Keratinocyte (primary cell): ENCODE results near the gene QSOX2. TPM values are rescaled to one million over a fixed set of nuclear protein-coding genes. Genes with fewer than 3 reads are reported as not detected.

Experiments
- DNase-seq: peaks from one replicate; pipeline ENCODE4 v3.0.0-alpha.2; 2011; ENCODE audit warnings: low read depth, missing footprints, low spot score
- FAIRE-seq: peaks from 2 replicates; lab custom pipeline; 2011; peaks lifted over from hg19 to GRCh38; lab: Jason Lieb, UNC
- H2AFZ ChIP-seq: 2 replicates; pipeline ENCODE4 v1.6.0; 2012; ENCODE audit warnings: low read length, control low read depth, inconsistent platforms; ENCODE audit not compliant: control insufficient read depth
- H3K27ac ChIP-seq: 2 replicates; pipeline ENCODE4 v1.5.1; 2011; ENCODE audit warnings: low read length; ENCODE audit not compliant: control insufficient read depth, insufficient read depth
- H3K27me3 ChIP-seq: 3 replicates; pipeline ENCODE4 v1.6.0; 2011; ENCODE audit warnings: low read length; ENCODE audit not compliant: control insufficient read depth, insufficient read depth; ENCODE audit errors: extremely low read depth
- H3K36me3 ChIP-seq, 2 experiments: 2 replicates in 1 of 2; 3 replicates in 1 of 2; pipeline ENCODE4 v1.5.1; 2011; ENCODE audit warnings: low read length in 2 of 2, mild to moderate bottlenecking in 1 of 2; ENCODE audit not compliant: control insufficient read depth in 2 of 2, insufficient read depth in 2 of 2; ENCODE audit errors: extremely low read depth in 1 of 2
- H3K4me1 ChIP-seq: 3 replicates; pipeline ENCODE4 v1.5.1; 2011; ENCODE audit warnings: low read length; ENCODE audit not compliant: control insufficient read depth, insufficient read depth; ENCODE audit errors: extremely low read depth
- H3K4me2 ChIP-seq: 3 replicates; pipeline ENCODE4 v1.6.0; 2011; ENCODE audit warnings: low read depth, low read length; ENCODE audit not compliant: control insufficient read depth, insufficient read depth; ENCODE audit errors: extremely low read depth
- H3K4me3 ChIP-seq, 3 experiments: fragments of 200-600 bp in 1 of 3; sonication (generic) in 1 of 3; 2 replicates in 2 of 3; 3 replicates in 1 of 3; pipeline ENCODE4 v1.5.1; 2011 to 2016; ENCODE audit warnings: low read length in 3 of 3, mild to moderate bottlenecking in 3 of 3, control low read depth in 2 of 3, inconsistent platforms in 1 of 3, low read depth in 1 of 3, mixed read lengths in 1 of 3, mixed run types in 1 of 3, moderate library complexity in 1 of 3; ENCODE audit not compliant: control insufficient read depth in 2 of 3, insufficient read depth in 2 of 3; ENCODE audit errors: extremely low read depth in 1 of 3
- H3K79me2 ChIP-seq: 2 replicates; pipeline ENCODE4 v1.6.0; 2012; ENCODE audit warnings: low read length; ENCODE audit not compliant: control insufficient read depth, insufficient read depth
- H3K9ac ChIP-seq: 3 replicates; pipeline ENCODE4 v1.6.0; 2011; ENCODE audit warnings: low read length; ENCODE audit not compliant: control insufficient read depth, insufficient read depth; ENCODE audit errors: extremely low read depth
- H3K9me1 ChIP-seq: 3 replicates; pipeline ENCODE4 v1.6.0; 2011; ENCODE audit warnings: low read length; ENCODE audit not compliant: control insufficient read depth, insufficient read depth; ENCODE audit errors: extremely low read depth
- H3K9me3 ChIP-seq: 2 replicates; pipeline ENCODE4 v1.5.1; 2012; ENCODE audit warnings: low read depth, low read length; ENCODE audit not compliant: control insufficient read depth
- H4K20me1 ChIP-seq: 3 replicates; pipeline ENCODE4 v1.6.0; 2011; ENCODE audit warnings: low read length; ENCODE audit not compliant: control insufficient read depth, insufficient read depth; ENCODE audit errors: extremely low read depth
- EZH2 ChIP-seq: IDR thresholded peaks from one replicate; pipeline ENCODE4 v1.6.1; 2012; ENCODE audit warnings: inconsistent platforms, mild to moderate bottlenecking, low read length, moderate library complexity
- dilution Hi-C: fragments of 300-500 bp; cut with MboI; formaldehyde crosslinking; loops from one replicate; pipeline ENCODE4 v1.7.0; 2020; ENCODE audit warnings: low sequenced_read_pairs; ENCODE audit not compliant: extremely low pct_ligation_motif_present
- polyA plus RNA-seq, 5 experiments: library from polyadenylated mRNA; depleted of rRNA in 3 of 5; stranded (reverse) in 3 of 5; stranded (forward) in 1 of 5; unstranded in 1 of 5; fragments of >200 nt; gene quantifications; 1 replicate in 1 of 5; 2 replicates in 3 of 5; 3 replicates in 1 of 5; pipeline versions ENCODE4 v1.2.1 to v1.2.3, GENCODE V29; 2011 to 2012; ENCODE audit warnings: missing spikeins in 2 of 5, low read depth in 1 of 5, low replicate concordance in 1 of 5
- TF ChIP-seq, protein P1 (sequence below), 3 experiments: IDR thresholded peaks in 1 of 3; conservative IDR thresholded peaks in 1 of 3; optimal IDR thresholded peaks in 1 of 3; 2 replicates in 2 of 3; 3 replicates in 1 of 3; pipeline versions ENCODE3 to v1.5.1; 2011; ENCODE audit warnings: low read length in 3 of 3, mild to moderate bottlenecking in 3 of 3, moderate library complexity in 2 of 3, control low read depth in 1 of 3, inconsistent platforms in 1 of 3; ENCODE audit not compliant: insufficient read depth in 2 of 3; ENCODE audit errors: extremely low read depth in 1 of 3

The QSOX2 gene
- polyA plus RNA-seq, 1 donor (not counting 4 experiments of a cell fraction or from before 2014, with no cell fraction given): 11.9 TPM

DNA sequence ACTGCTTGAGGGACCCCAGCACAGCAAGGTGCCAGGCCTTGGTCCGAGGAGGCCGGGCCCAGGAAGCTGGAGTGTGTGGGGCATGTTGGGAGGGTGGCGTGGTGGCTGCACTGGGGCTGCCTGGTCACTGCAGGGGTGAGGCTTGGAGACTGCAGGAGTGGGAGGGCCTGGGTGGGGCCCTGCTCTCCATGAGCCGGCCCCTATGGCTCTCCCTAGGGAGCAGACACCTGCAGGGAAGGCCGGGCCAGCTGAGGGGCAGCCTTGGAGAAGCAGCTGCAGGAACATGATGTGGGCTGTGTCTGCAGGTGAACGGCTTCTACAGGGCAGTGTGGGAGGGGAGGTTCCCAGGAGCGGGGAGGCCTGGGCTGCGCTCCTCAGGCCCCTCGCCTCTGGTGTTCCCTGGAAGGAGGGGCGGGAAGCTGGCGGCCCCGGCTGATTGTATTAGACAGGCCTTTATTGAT lies 85.2 kb downstream of the QSOX2 start:
- dilution Hi-C loops: no loop called here
- Histone ChIP-seq H3K4me3 (no peak overlapping the region), H3K27me3 (peaks cover 21% of the 10 kb centered on the region), H3K36me3 (no peaks in the 10 kb centered on the region), H3K4me2 (no peak overlapping the region), H3K9ac (no peak overlapping the region), H4K20me1 (no peaks in the 10 kb centered on the region), H2AFZ (no peak overlapping the region), H3K27ac (no peak overlapping the region), H3K9me3 (no peaks in the 10 kb centered on the region), H3K9me1 (no peaks in the 10 kb centered on the region), H3K4me1 (no peaks in the 10 kb centered on the region), H3K79me2 (no peaks in the 10 kb centered on the region)
- no peak for DNase-seq
- no peak for FAIRE-seq
- TF ChIP-seq, protein P1, sequence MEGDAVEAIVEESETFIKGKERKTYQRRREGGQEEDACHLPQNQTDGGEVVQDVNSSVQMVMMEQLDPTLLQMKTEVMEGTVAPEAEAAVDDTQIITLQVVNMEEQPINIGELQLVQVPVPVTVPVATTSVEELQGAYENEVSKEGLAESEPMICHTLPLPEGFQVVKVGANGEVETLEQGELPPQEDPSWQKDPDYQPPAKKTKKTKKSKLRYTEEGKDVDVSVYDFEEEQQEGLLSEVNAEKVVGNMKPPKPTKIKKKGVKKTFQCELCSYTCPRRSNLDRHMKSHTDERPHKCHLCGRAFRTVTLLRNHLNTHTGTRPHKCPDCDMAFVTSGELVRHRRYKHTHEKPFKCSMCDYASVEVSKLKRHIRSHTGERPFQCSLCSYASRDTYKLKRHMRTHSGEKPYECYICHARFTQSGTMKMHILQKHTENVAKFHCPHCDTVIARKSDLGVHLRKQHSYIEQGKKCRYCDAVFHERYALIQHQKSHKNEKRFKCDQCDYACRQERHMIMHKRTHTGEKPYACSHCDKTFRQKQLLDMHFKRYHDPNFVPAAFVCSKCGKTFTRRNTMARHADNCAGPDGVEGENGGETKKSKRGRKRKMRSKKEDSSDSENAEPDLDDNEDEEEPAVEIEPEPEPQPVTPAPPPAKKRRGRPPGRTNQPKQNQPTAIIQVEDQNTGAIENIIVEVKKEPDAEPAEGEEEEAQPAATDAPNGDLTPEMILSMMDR (optimal IDR thresholded peaks at IDR 0.05 in 1 of 3, IDR thresholded peaks at IDR 0.05 in 1 of 3, conservative IDR thresholded peaks at IDR 0.05 in 1 of 3; ENCODE audit: extremely low read depth in 1 of 3, insufficient read depth in 2 of 3, low read length in 3 of 3): no peak
- no peak for TF ChIP-seq EZH2

DNA sequence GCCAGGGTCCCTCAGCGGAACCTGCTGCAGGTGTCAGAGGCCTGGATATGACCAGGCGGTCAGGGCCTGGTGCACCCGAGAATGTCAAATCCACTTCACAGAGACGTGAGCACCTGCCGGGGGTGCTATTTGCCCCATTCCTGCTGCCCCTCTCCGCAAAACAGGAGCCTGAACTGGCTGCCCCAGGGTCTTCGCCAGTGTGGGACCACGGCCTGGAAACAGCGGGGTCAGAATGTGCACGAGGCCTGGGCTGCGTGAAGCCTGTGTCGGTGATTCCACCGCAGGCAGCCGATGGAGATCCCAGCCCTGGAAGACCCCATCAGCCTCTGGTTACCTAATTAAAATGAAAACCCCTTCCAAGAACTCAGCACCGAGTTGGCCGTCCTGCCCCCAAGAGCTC lies 85.8 kb downstream of the QSOX2 start:
- Histone ChIP-seq H3K9me1 (no peaks in the 10 kb centered on the region), H3K27me3 (peaks cover 27% of the 10 kb centered on the region), H3K9ac (no peak overlapping the region), H3K4me2 (no peak overlapping the region), H3K79me2 (no peaks in the 10 kb centered on the region), H3K9me3 (no peaks in the 10 kb centered on the region), H3K27ac (no peak overlapping the region), H3K4me3 (no peak overlapping the region), H4K20me1 (no peaks in the 10 kb centered on the region), H3K36me3 (no peaks in the 10 kb centered on the region), H2AFZ (no peak overlapping the region), H3K4me1 (no peaks in the 10 kb centered on the region)
- dilution Hi-C loops: no loop called here
- TF ChIP-seq, protein P1 (optimal IDR thresholded peaks at IDR 0.05 in 1 of 3, IDR thresholded peaks at IDR 0.05 in 1 of 3, conservative IDR thresholded peaks at IDR 0.05 in 1 of 3; ENCODE audit: extremely low read depth in 1 of 3, insufficient read depth in 2 of 3, low read length in 3 of 3): no peak
- TF ChIP-seq EZH2: no peak
- no peak for DNase-seq
- no peak for FAIRE-seq
